Stimulated activated CD4-positive, alpha-beta T cell treated with anti-CD3 and anti-CD28 coated beads, Interleukin-15, amount 100 ng/mL, for 24 hours (primary cell): Measurements from ENCODE around the gene DACT1.

ENCODE experiments used
- DNase-seq: peaks from one replicate; pipeline ENCODE4 v3.0.0-alpha.2; 2020

Gene DACT1

GRCh38 chr14:58668848-58669480 lies 31.2 kb downstream of the DACT1 start:
- no peak for DNase-seq

DNA sequence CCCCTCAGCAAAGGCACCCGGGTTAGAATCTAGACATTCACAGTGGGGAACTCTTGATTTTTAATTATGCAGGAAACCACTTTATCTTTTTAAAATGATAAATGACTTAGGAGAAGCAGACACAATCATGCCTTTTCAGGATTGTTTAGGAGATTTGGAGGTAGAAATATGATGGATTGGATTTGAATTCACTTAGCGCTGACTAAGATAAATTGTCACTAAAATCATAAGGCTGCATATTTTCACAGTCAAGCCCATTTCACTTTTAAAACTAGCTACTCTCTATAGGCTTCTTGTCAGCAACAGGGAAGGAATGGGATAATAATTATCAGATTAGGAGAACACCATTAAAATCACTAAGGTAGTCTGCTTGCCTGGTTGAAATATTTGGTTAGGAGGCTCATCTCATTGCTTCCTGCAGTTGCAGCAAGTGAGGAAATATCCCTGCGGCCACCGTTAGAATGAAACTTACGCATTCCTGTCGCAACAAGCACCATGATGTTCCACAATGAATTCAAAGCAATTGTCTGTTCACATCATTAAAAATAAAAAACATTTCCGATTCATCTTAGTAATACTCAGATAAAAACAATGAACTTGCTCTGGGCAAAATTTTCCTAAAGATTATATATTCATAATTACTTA lies 31.9 kb downstream of the DACT1 start:
- no peak for DNase-seq

- no peak for DNase-seq
Observed at GRCh38 chr14:58671024-58671423, 33.3 kb downstream of the DACT1 start.

- no peak for DNase-seq
Observed at GRCh38 chr14:58671436-58671835, 33.7 kb downstream of the DACT1 start.

GRCh38 chr14:58673722-58674121 lies 36.0 kb downstream of the DACT1 start:
- DNase-seq = no peak

- DNase-seq = no peak
Observed at GRCh38 chr14:58677001-58677400, 39.2 kb downstream of the DACT1 start.

DNA sequence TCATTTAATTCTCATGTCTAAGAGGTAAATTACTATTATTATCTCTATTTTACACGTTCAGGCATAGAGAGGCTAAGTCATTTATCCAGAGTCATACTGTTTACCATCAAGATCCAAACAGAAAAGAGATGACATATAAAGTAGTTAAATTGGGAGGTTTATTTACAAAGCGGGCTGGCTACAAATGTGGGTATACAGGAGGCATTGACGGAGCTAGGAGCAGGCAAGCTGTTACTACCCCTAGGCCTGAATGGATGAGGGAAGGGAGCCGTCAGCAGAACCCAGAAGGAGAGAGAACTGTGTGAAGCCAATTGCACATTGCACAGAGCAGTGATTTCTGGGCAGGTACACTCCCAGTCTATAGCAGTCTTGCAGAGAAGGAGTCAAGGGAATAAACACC lies 39.8 kb downstream of the DACT1 start:
- no peak for DNase-seq

- DNase-seq = no peak
Observed at GRCh38 chr14:58677996-58678395, 40.2 kb downstream of the DACT1 start.

- DNase-seq = no peak
Observed at GRCh38 chr14:58680698-58681097, 42.9 kb downstream of the DACT1 start.

DNA sequence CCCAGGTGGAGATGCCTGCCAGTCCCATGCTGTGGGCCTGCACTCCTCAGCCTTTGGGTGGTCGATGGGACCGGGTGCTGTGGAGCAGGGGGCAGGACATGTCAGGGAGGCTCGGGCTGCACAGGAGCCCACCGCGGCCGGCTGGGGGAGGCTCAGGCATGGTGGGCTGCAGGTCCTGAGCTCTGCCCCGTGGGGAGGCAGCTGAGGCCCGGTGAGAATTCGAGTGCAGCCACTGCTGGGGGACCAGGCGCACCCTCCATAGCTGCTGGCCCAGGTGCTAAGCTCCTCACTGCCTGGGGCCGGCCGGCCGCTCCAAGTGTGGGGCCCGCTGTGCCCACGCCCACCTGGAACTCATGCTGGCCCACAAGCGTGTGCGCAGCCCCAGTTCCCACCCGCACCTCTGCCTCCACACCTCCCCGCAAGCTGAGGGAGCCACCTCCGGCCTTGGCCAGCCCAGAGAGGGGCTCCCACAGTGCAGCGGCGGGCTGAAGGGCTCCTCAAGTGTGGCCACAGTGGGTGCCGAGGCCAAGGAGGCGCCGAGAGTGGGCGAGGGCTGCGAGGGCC lies 49.6 kb downstream of the DACT1 start:
- DNase-seq = no peak

DNA sequence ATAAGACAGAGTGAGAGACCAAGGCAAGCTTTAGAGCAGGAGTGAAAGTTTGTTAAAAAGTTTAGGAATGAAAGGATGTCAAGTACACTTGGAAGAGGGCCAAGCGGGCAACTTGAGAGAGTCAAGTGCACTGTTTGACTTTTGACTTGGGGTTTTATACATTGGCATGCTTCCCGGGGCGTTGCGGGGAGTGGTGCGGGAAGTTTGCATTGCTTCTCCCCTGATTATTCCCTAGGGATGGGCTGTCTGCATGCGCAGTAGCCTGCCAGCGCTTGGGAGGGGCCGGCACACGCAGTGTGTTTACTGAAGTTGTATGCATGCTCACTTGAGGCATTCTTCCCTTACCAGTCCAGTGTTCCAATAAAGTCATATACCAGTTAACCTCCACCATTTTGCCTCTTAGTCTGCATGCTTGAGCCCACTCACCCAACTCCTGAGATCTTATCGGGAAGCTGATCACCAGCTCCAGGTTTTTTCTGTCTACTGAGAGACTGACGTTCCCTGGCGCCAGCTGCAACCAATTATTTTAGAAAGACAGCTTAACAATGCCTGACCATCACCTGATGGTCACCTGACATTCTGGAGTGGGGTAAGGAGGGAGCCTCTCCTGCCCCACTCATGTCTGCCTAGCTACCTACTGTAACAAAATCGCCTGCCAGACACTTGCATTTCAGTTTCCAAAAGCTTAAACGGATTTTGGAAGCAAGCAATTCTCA lies 53.2 kb downstream of the DACT1 start:
- no peak for DNase-seq

DNA sequence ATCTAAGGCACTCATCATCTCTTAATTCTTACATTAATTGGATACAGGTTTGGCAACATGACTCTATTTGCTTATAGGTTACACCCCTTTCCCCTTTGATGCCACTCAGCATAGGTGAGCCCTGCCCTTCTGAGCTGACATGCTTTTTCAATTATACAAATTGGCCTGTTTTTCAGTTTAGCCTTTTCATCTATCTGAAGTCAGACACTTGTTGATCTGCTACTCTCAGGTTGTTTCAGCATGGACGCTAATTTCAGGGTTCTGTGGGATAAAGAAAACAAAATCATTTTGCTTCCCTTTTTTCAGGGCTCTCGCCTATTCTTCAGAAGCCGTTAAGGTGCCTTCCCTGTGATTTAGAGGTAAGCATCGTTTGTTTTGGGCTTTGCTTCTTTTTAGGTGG lies 55.3 kb downstream of the DACT1 start:
- no peak for DNase-seq

DNA sequence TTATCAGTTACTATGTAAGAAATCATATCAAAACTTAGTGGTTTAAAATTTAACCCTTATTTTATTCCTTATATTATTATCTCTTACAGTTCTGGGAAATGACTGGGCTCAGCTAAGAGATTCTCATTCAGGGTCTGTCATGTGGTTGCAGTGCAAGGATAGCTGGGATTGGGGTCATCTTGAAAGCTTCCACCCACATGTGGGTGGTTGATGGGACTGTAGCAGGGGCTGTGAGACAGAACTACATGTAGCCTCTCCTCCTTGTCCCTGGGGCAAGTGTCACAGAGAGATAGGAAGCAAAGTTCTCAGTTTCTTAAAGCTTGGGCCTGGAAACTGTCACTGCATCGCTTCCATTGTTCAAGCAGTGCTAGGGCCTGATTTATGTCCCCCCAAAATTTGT lies 57.8 kb downstream of the DACT1 start:
- DNase-seq = no peak

DNA sequence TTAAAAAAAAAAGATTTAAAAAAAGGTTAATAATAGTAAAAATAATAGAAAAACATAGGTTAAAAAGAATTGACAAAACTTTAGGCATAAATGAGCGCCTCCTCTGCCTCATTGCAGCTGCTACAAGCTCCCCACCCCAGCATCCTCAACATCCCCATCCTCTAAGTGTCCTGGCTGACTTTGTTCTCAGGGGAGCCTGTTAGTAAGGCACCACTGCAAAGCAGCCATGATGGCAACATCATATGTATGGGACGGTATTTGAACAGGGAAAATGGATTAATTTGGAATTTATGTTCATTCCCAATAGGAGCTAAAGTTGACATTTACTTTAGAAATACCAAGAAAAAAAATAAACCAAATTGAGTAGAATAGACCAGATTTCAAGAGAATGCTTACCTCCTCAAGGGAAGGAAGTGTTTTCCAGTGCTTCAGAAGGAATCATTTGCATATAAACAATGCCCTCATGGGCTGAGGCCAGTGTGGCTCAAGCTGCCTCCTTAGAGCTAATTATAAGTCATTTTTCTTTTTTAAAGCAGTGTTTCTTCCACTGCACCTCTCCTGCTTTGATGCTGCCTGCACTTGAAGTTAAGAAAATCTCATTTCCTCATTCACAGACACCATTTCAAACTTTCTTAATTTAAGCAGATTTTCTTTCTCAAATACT lies 59.6 kb downstream of the DACT1 start:
- DNase-seq = no peak
